GM12878 (cell line): ENCODE measurements around the gene PHF11.

Experiments
- ATF3 ChIP-seq: IDR thresholded peaks from 2 replicates; pipeline ENCODE4 v1.6.1; 2011; ENCODE audit warnings: low read depth, mild to moderate bottlenecking, low read length, moderate library complexity, borderline replicate concordance; ENCODE audit errors: extremely low read depth
- BMI1 ChIP-seq: fragments of 450-650 bp; IDR thresholded peaks from 2 replicates; pipeline ENCODE4 v1.6.1; 2016; ENCODE audit warnings: mild to moderate bottlenecking, moderate library complexity, borderline replicate concordance
- CTCF ChIP-seq, 3 experiments: IDR thresholded peaks in 2 of 3; conservative IDR thresholded peaks in 1 of 3; 2 replicates each; pipeline ENCODE4 v1.5.1; 2011; ENCODE audit warnings: low read depth in 3 of 3, low read length in 3 of 3, mild to moderate bottlenecking in 3 of 3, control low read depth in 2 of 3, moderate library complexity in 2 of 3, inconsistent platforms in 1 of 3, mixed read lengths in 1 of 3; ENCODE audit not compliant: control insufficient read depth in 2 of 3, insufficient read depth in 1 of 3; ENCODE audit errors: extremely low read depth in 1 of 3
- E2F4 ChIP-seq: IDR thresholded peaks from 2 replicates; pipeline ENCODE4 v1.6.1; 2012; ENCODE audit warnings: low read depth, low read length, improper control_type of control experiment
- ESRRA ChIP-seq: IDR thresholded peaks from 2 replicates; pipeline ENCODE4 v1.6.1; 2012; ENCODE audit warnings: mild to moderate bottlenecking, low read length, improper control_type of control experiment
- FOS ChIP-seq: IDR thresholded peaks from 3 replicates; pipeline ENCODE4 v1.6.1; 2011; ENCODE audit warnings: borderline replicate concordance; ENCODE audit not compliant: insufficient read length; ENCODE audit errors: extremely low read depth
- PBX3 ChIP-seq: IDR thresholded peaks from 2 replicates; pipeline ENCODE4 v1.6.1; 2011; ENCODE audit warnings: mild to moderate bottlenecking, low read depth, low read length, moderate library complexity; ENCODE audit not compliant: insufficient replicate concordance
- POLR2AphosphoS5 ChIP-seq: IDR thresholded peaks from 2 replicates; pipeline ENCODE4 v1.6.1; 2011; ENCODE audit warnings: mild to moderate bottlenecking, low read length, inconsistent platforms
- REST ChIP-seq: IDR thresholded peaks from 2 replicates; pipeline ENCODE4 v1.6.1; 2012; ENCODE audit warnings: mild to moderate bottlenecking, low read depth, low read length
- TAF1 ChIP-seq: IDR thresholded peaks from 2 replicates; pipeline ENCODE4 v1.6.1; 2011; ENCODE audit warnings: mild to moderate bottlenecking, low read depth, low read length, borderline replicate concordance
- ZNF24 ChIP-seq: fragments of 450-650 bp; IDR thresholded peaks from 2 replicates; pipeline ENCODE4 v1.6.1; 2017; ENCODE audit warnings: antibody characterized with exemption, mild to moderate bottlenecking
- ZNF592 ChIP-seq: fragments of 450-650 bp; IDR thresholded peaks from 2 replicates; pipeline ENCODE4 v1.6.1; 2017; ENCODE audit warnings: mild to moderate bottlenecking, moderate library complexity

GRCh38 chr13:49539313-49539712, 43.6 kb downstream of the PHF11 start:
- TF ChIP-seq ZNF24: no peak
- TF ChIP-seq CTCF (IDR thresholded peaks at IDR 0.05 in 2 of 3, conservative IDR thresholded peaks at IDR 0.05 in 1 of 3; ENCODE audit: control insufficient read depth in 2 of 3, extremely low read depth in 1 of 3, insufficient read depth in 1 of 3, low read depth in 3 of 3, low read length in 3 of 3): no peak
- no peak for TF ChIP-seq ESRRA
- no peak for TF ChIP-seq PBX3
- no peak for TF ChIP-seq TAF1
- no peak for TF ChIP-seq ATF3
- TF ChIP-seq E2F4: no peak
- TF ChIP-seq FOS: no peak
- no peak for TF ChIP-seq ZNF592
- no peak for TF ChIP-seq POLR2AphosphoS5
- TF ChIP-seq BMI1: no peak
- no peak for TF ChIP-seq REST
